HG03439 (cell line): ENCODE data around the gene KCNJ5.

Source experiments
- ATAC-seq: cut with Tn5 transposase; IDR thresholded peaks from one replicate; pipeline ENCODE4 v1.9.1; 2021; ENCODE audit warnings: mild to moderate bottlenecking, moderate library complexity; ENCODE audit not compliant: unreplicated experiment

Gene KCNJ5

DNA sequence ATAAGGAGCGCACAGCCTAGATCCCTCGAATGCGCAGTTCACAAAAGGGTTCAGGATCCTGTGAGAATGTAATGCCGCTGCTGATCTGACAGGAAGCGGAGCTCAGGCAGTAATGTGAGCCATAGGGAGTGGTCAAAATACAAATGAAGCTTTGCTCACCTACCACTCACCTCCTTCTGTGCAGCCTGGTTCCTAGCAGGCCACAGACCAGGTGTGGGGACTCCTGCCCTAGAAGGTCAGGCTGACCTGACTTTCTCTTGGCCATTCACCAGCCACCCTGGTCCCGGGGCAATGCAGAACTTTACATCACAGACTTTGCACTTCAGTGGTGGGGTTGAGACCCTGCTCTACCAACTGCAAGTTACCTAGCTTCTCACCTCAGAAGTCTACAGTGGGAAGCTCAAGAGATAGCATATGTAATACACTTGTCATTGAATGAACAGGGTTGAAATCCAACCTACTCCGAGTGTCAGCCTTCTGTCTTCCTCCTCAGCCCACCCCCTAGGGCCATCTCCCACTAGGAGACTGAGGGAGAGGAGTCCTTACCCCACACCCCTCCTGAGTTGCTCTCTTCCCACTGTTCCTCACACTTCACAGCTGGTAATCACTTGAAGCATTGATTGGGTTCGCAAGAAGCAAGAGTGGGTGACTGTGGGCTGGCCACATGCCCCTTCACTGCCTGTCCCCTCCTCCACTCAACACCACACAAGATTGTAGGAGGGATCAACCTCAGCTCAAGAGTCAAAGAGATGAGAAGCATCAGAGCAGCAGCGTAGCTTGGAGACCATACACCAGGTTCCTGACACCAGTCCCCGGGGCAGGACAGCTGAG lies 22.1 kb upstream of the KCNJ5 start:
- no peak for ATAC-seq

DNA sequence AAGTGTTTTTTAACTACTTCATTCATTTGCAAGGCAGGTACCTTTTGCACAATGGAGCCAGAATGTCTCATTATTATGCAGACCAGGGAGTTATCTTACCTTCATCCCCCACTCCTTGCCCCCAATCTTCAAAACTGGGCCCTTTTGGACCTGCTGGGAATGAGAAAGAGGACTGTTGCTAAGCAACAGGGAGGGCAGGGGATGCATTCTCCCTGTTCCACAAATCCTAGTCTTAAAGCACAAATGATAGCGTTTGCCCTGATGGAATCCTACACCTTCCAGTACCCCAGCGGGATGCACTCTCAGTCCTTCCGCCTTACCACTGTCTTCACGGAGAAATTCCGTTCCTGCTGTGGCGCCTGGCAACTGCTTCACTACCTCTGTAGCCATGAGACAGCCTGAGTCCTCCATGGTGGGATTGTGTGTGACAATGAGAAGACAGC lies 20.0 kb upstream of the KCNJ5 start:
- no peak for ATAC-seq

DNA sequence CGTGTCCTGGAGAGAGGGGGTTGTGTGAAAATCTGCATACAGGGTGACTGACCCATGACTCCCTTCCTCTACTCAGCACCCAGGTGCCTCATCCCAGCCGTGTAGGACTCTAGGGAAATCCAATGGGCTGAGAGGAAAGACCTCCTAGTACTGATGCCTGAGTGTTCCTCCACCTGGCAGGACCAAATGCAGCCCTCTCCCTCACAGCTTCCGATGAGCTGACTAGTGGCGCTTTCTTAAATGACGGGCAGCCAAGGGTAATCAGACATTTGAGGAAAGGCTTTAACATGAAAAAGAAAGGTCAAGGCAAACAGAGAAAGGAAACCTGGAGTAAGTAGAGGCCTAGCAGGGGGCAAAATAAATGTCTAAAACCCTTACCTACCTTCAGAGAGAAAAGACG lies 19.1 kb upstream of the KCNJ5 start:
- no peak for ATAC-seq

DNA sequence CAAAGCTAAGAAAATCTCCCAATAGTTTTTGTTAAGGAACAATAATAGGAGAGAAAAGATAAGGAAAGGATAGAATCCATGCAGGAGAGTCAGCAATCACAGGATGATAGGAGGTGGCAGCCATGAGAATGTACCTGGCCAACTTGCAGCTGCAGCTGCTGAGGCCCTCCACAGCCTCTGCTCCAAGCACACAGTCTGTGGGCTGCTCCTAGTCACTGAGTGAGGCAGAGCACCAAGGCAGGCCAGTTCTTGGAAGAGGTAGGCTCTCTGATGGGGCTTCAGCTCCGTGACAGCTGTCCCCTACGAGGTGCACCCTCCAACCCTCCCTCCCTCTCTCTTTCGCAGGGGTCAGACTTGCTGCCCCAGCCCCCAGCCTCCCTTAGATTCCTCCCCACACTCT lies 18.6 kb upstream of the KCNJ5 start:
- no peak for ATAC-seq

DNA sequence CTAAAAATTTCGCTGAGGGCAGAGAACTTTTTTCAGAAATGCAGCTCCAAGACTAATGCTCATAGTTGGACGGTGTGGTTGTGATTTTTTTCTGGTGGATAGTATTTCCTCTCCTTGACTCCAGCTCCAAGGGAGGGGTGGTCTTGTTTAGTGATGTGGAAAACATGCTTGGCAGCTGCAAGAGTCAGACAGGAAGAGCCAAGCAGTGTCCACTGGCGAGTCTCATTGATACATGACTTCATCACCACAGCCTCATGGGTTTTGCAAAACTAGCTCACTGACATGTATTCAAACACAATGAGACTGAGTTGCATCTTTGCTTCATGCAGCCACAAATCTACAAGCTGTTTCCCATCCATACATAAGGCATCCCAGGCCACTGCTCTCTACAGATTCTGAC lies 16.7 kb upstream of the KCNJ5 start:
- ATAC-seq = no peak

DNA sequence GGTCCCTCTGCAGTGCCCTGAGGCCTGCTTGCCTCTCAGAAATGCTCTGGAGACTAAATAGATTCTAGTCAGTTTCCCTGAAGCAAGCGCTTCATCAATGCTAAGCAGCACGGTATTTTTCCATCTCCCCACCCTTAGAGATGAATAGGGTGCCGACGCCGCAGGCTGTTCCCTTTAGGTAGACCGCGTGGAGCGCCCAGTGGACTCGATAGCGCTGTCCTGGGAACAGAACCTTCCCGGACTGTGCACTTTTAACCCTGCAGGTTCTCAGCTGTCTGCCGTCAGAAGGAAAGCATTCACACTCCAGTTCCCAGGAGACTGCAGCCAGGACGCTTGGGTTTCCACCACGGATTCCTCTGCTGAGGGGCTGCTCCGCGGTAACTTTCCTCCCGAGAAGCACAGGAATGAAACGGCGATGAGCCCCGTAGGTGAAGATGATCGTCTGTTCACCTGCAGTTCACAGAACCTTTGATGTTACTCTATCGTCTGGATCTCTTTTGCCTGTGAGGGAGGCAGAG lies 15.0 kb upstream of the KCNJ5 start:
- ATAC-seq = no peak

DNA sequence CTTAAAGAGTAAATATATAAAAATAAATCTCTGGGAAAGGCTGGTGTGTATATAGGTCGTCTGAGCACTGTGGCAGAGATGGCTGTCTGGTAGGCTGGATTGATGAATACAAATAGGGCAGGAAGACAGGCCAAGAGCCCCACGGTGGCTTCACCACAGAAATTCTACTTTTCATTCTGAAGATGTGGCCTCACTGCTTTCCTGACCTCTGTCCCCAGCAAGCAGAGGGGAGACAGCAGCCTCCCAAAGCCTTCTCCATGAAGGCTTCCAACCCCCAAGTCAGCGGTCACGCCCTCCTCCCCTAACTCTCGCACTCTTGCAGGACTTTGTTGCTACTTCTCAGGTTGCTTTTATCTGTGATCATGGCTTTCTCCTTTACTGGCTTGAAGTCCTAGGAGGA lies 13.4 kb upstream of the KCNJ5 start:
- ATAC-seq = no peak

DNA sequence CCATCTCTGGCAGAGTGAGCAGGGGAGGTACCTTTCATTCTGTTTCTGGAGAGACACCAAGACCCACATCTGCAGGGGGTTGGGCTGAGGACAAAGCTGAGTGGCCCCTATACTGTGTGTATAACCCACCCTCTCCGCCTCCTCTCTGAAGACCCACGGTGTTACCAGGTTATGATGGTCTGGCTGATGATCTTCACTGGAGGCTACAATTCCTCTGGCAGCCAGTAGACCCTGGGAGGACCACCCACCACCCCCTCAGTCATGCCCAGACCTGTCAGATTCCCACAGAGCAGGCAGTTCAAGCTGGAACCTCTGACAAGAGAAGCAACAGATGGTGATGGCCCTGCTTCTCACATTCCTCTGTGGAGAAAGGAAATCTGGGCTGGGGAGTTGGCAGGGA lies 12.7 kb upstream of the KCNJ5 start:
- ATAC-seq = no peak

DNA sequence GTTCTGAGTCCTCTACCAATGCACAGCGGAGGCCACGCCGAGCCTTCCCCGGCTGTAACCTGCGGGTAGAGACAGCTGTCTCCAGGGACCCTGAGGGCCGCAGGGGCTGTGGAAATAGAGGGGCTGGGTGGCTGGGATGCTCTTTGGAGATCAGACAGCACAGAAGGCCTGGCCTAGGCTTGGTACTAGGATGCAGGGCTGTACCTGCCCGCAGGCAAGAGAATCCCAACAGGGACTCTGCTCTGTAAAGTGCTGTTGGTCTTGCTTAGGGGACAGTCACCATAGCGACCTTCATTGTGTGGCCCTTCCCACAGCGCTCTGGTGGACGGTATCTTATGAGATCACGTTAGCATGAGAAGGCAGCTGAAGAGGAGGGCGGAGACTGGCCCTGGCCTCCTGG lies 11.3 kb upstream of the KCNJ5 start:
- no peak for ATAC-seq

DNA sequence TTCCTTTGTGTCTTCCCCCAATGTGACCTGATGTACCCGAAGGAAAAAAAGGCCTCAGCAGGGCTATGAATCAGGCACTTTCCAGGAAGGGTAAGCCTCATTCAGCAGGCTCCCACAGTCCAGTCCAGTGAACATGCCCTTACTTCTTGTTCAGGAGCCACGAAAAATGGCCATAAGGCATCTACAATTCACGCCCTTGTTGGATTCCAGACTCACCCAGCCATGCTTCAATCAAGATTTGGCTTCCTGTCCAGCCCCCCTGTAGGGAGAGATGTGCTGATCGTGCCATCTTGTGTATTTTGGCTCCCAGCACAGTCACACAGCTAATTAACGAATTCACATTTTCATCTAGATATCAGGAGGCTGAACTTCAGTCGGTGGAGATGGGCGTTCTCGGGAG lies 9.9 kb upstream of the KCNJ5 start:
- no peak for ATAC-seq

DNA sequence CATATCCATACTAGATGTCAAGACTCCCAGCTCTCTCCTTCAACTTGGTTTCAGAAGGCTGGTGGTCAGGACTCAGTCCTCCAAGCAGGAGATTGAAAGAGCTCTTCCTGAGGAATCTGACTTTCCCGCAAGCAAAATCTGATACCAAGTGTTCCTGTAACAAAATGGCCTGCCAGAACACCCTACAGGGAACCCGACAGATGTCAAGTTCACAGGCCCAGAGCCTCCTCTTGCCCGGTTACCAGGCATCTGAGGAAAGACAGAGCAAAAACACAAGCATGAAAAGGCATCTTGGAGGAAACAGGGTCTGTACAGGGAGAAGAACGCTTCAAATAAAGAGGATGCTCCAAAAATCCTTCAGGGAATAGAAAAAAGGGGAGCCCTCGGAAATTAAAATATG lies 8.7 kb upstream of the KCNJ5 start:
- no peak for ATAC-seq

DNA sequence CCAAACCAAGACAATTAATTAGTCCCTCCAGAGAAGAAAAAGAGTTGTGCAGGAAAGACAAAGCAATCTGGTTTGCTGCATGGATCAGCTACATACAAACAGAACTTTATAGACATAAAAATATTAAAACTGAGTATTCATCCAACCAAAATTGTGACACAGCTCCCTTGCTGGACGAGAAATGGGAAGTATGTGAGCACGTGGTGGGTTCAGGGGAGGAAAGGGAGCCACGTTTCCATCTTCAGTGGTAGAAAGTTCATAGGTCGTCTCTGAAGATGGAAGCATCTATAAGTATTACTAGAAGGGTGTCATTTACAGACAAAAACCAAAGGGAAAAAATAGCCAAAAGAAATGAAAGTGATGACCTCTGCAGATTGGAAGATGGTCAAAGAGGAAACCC lies 7.1 kb upstream of the KCNJ5 start:
- ATAC-seq = no peak

DNA sequence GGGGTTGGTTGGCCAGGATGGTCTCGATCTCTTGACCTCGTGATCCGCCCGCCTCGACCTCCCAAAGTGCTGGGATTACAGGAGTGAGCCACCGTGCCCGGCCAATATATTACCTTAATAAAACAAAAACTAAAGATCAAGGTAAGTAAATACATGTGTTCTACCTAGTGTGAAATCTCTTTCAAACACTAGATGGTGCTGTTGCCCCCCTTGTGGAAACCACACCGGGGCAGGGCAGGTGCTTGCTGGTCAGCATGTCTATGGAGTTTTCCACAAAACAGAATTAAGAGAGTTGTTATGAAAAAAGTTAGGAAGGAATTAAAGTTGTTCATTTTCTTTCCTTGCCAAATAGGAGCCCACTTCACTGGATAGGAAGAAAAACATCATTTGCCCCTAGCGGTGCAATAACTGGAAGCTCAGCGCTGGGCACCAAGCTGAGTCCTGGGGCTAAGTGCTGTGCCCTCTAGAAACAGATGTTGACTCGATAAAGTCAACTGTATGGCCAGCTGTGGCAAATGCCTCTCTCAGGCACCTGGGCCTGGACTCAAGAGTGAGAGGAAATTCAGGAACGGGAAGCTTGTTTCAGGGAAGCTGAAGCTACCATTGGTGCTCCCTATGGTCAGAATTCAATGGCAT lies 6.3 kb upstream of the KCNJ5 start:
- peak; percentile 93 for ATAC-seq

DNA sequence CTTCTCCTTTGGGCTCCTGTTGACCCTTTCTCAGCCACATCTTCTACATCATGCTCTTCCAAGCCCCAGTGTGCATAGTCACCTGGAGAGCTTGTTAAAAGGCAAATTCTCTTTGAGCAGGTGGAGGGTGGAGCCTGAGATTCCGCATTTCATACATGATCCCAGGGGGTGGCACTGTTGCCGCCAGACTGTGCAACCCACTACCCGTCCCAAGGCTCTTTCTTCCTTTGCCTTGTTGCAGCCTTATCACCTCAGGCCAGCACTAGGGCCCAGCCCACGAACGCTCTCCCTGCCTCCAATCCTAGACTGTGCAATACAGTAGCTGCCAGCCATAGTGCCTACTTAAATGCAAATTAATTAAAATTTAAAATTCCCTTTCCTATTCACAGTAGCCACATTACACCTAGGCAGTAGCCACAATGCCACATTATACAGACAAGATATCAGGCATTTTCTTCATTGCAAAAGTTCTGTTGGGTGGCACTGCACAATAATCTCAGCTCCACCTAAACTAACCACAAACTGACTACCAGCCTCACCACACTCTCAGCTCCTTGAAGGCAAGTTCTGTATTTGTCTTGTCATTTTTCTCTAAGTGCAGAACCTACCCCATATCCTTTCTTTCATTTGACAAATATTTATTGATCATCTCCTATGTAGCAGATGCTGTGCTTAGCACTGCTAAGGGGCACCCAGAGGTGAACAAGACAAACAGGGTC lies 4.6 kb upstream of the KCNJ5 start:
- no peak for ATAC-seq

DNA sequence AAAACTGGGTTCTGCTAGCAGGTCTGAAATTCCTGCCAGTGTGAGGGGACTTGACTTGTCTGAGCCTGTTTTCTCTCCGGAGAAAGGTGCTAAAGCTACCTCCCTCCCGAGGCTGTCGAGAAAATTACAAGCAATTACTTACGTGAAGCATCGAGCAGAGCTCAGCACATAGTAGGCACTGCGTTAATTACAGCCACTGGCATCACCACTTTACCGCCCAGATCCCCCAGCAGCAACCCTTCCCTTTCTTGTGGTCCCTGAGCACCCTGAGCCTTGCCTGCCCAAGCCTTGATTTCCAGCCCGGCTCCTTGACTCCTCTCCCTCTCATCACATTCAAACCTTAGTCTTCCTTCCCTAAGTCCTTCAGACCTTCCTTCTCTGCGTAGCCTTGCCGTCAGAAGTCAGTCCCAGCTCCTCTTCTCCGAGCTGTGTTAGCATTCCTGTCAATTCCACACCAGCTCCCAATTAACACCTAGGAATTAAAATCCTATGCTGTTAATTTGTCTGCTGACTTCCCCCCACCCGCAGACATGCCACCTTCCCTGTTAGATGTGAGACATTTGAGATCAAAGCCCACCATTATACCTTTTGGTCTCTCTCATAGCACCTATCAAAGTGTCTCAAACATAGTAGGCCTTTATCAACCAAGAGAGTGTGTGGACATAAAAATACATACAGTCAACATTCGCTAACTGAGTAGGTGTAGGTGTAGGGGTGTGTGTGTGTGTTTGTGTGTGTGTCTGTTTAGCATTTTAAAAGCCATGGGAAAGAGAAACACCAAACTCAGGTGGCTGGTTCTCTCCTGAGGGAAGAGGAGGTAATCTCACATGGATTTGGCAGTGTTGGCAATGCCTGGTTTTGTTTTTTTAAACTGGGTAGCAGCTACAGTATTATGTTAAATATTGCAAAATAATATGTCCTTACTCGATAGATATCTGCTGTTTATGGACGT lies 2.8 kb upstream of the KCNJ5 start:
- ATAC-seq = no peak

DNA sequence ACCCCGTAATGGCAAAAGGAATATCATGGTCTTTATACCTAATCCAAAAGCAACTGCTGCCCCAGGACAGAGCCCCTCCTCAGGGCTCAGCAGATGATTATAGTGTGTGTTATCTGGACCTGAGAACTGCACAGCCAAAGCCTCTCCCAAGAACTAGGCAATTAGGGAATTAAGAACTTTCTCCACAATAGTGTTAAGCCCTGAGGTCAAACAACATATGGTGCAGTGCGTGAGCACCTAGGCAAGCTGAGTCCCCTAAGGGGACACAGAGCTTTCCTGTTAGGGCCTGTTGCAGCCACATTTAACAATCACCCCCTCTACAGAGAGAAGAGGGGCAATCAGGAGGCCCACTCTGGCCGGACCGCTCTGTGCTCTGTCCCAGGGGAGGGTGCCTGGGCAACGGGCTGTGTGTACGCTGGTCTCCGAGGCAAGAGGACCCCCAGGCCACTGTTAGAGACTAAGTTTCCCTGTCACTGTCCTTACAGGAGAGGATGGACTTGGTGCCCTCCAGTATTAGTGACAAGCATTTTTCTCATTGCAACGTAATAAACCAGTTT lies 1.4 kb upstream of the KCNJ5 start:
- ATAC-seq = no peak

DNA sequence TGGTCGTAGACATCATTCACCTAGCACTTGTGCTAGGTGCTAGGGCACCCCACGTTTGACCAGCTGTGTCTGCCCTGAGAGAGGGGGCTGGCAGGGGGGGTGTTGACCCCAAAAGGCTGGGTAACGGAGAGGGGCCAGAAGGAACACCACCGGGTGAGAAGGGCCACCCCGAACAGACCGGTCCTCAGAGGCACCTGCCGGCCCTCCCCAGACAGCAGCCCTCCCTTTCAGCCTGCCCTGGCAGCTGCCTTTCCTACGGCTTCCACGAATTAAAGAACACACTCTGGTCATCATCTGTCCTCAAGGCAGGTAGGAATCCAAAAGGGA lies 977 bp upstream of the KCNJ5 start:
- ATAC-seq = no peak

DNA sequence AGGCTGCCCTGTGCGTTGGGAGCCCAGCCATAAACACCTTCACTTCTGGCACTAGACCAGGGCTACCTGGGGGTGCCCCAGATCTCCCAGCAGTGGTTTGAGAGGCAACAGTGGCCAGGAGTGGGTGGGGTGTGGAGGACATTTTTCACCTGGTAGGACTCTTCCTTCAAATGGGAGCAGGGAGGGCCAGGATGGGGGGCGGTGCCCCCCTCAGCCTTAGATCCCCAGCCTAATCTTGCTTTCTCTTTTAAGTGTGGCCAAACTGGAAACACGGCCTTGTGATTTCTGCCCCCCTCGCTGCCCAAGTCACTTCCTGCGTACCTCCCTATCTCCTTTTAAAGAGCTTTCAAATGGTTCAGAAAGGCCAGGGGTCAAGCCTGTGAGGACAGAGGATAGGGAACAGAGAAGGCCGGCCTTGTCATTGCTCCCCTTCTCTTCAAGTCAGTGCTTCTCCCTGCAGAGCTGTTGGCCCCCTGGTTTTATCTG lies 800 bp downstream of the KCNJ5 start:
- no peak for ATAC-seq

DNA sequence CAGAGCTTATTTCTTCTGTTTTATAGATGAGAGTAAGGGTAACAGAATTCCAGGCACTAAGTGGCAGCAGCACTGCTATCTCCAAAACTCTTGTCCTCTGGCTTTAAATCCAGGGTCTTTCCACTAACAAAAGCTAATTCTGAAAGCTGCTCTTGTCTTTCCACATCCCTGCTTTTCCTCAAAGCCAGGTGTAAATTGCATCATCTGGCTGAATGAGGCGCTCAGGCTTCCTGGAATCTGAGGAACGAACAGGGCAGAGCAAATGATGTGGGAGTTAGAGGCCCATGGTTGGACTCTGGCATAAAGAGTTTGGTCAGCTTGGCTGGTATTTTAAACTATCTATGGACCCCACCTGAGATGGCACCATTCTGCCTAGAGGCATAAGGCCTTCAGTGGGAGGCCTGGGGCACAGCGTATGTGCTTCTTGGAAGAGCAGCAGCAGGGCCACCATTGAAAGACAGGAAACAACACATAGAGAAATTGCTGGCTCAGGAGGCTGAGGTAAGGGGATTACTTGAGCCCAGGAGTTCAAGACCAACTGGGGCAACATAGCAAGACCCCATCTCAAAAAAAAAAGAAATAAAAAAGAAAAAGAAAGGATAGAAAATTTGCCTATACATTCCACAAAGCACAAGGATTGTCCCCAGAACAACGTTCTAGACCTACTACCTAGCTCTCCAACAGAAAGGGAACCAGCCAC lies 1.9 kb downstream of the KCNJ5 start:
- ATAC-seq = no peak
